WTC11 (cell line): Measurements from ENCODE around the gene DSTYK. TPM values are rescaled to one million over a fixed set of nuclear protein-coding genes. Genes with fewer than 3 reads are reported as not detected.

Experiments used
- ATAC-seq: fragments of 200-7000 bp; cut with Tn5 transposase; 2 replicates; pipeline ENCODE4 v1.10.0; 2021; ENCODE audit warnings: mild to moderate bottlenecking, moderate library complexity
- CTCF ChIA-PET: fragments of 300-600 bp; sonication (Branson Sonifier 250); formaldehyde crosslinking; loops from one replicate; lab custom pipeline; 2021; ENCODE audit warnings: antibody characterized with exemption; lab: Charles Lee
- POLR2A ChIA-PET: fragments of 350-600 bp; sonication (Branson Sonifier 250); formaldehyde crosslinking; loops from one replicate; lab custom pipeline; 2021; ENCODE audit warnings: antibody characterized with exemption; lab: Charles Lee
- DNase-seq: peaks from one replicate; pipeline ENCODE4 v3.0.0; 2021; ENCODE audit warnings: low spot score
- H3K27ac Mint-ChIP-seq: 2 replicates; pipeline ENCODE4 v1.8.0; 2021; ENCODE audit warnings: mixed read lengths
- H3K27me3 Mint-ChIP-seq: 2 replicates; pipeline ENCODE4 v1.8.0; 2021; ENCODE audit warnings: low read depth, mild to moderate bottlenecking, moderate library complexity, mixed read lengths
- H3K36me3 Mint-ChIP-seq: 2 replicates; pipeline ENCODE4 v1.8.0; 2021; ENCODE audit warnings: mixed read lengths
- H3K4me1 Mint-ChIP-seq: 2 replicates; pipeline ENCODE4 v1.8.0; 2022; ENCODE audit warnings: mixed read lengths
- H3K4me3 Mint-ChIP-seq: 2 replicates; pipeline ENCODE4 v1.8.0; 2021; ENCODE audit warnings: mild to moderate bottlenecking, moderate library complexity, mixed read lengths
- H3K9me3 Mint-ChIP-seq: 2 replicates; pipeline ENCODE4 v1.8.0; 2021; ENCODE audit warnings: mixed read lengths
- AR ChIP-seq: fragments of 250-450 bp; sonication (Bioruptor Pico); IDR thresholded peaks from 2 replicates; pipeline ENCODE4 v1.9.0; 2021; ENCODE audit warnings: mild to moderate bottlenecking
- CTCF ChIP-seq: fragments of 200-600 bp; IDR thresholded peaks from 2 replicates; pipeline ENCODE4 v1.8.0; 2022; ENCODE audit warnings: antibody characterized with exemption
- EMX1 ChIP-seq: fragments of 250-450 bp; sonication (Bioruptor Pico); IDR thresholded peaks from 2 replicates; pipeline ENCODE4 v1.8.0; 2021; ENCODE audit warnings: mild to moderate bottlenecking
- FOXJ3 ChIP-seq: sonication (generic); formaldehyde crosslinking; IDR thresholded peaks from 2 replicates; pipeline ENCODE4 v1.9.0; 2021; ENCODE audit warnings: missing genetic modification reagents, mild to moderate bottlenecking, borderline replicate concordance
- FOXK1 ChIP-seq: sonication (generic); formaldehyde crosslinking; IDR thresholded peaks from 2 replicates; pipeline ENCODE4 v1.8.0; 2022; ENCODE audit warnings: mild to moderate bottlenecking, moderate library complexity, missing genetic modification reagents
- GABPB1 ChIP-seq: sonication (generic); formaldehyde crosslinking; IDR thresholded peaks from 2 replicates; pipeline ENCODE4 v1.8.1; 2023; ENCODE audit warnings: mild to moderate bottlenecking, missing genetic modification reagents
- GTF2I ChIP-seq: fragments of 250-450 bp; sonication (Bioruptor Pico); conservative IDR thresholded peaks from 2 replicates; pipeline ENCODE4 v1.4.0; 2021; ENCODE audit warnings: mild to moderate bottlenecking
- IRF1 ChIP-seq: sonication (generic); formaldehyde crosslinking; IDR thresholded peaks from 2 replicates; pipeline ENCODE4 v1.8.0; 2023; ENCODE audit warnings: missing genetic modification reagents
- JAZF1 ChIP-seq: fragments of 250-450 bp; sonication (Bioruptor Pico); IDR thresholded peaks from 2 replicates; pipeline ENCODE4 v1.9.0; 2021; ENCODE audit warnings: moderate library complexity, mild to moderate bottlenecking, inconsistent platforms
- JUN ChIP-seq: sonication (generic); formaldehyde crosslinking; IDR thresholded peaks from 2 replicates; pipeline ENCODE4 v1.8.0; 2023; ENCODE audit warnings: mild to moderate bottlenecking, missing genetic modification reagents
- MYBL2 ChIP-seq: sonication (generic); formaldehyde crosslinking; IDR thresholded peaks from 2 replicates; pipeline ENCODE4 v1.8.1; 2023; ENCODE audit warnings: mild to moderate bottlenecking, moderate library complexity, missing genetic modification reagents
- NFATC4 ChIP-seq: fragments of 250-450 bp; sonication (Bioruptor Pico); IDR thresholded peaks from 2 replicates; pipeline ENCODE4 v1.9.0; 2021; ENCODE audit warnings: mild to moderate bottlenecking
- NFYB ChIP-seq: sonication (generic); formaldehyde crosslinking; conservative IDR thresholded peaks from 2 replicates; pipeline ENCODE4 v1.8.0; 2022; ENCODE audit warnings: low read depth, missing genetic modification reagents
- NR3C1 ChIP-seq: sonication (generic); formaldehyde crosslinking; conservative IDR thresholded peaks from 2 replicates; pipeline ENCODE4 v1.8.1; 2023; ENCODE audit warnings: low read depth, mild to moderate bottlenecking, missing genetic modification reagents
- PRRX2 ChIP-seq: fragments of 250-450 bp; sonication (Bioruptor Pico); IDR thresholded peaks from 2 replicates; pipeline ENCODE4 v1.8.0; 2021; ENCODE audit warnings: mild to moderate bottlenecking
- RELA ChIP-seq: sonication (generic); formaldehyde crosslinking; IDR thresholded peaks from 2 replicates; pipeline ENCODE4 v1.8.1; 2022; ENCODE audit warnings: missing genetic modification reagents, mild to moderate bottlenecking, borderline replicate concordance
- SOX15 ChIP-seq: fragments of 250-450 bp; sonication (Bioruptor Pico); IDR thresholded peaks from 2 replicates; pipeline ENCODE4 v1.9.0; 2021; ENCODE audit warnings: mild to moderate bottlenecking
- TCF7 ChIP-seq: sonication (generic); formaldehyde crosslinking; IDR thresholded peaks from 2 replicates; pipeline ENCODE4 v1.8.0; 2022; ENCODE audit warnings: mild to moderate bottlenecking, low read depth, missing genetic modification reagents, moderate library complexity
- ZBTB43 ChIP-seq: sonication (generic); formaldehyde crosslinking; IDR thresholded peaks from 2 replicates; pipeline ENCODE4 v1.8.1; 2023; ENCODE audit warnings: mild to moderate bottlenecking, missing genetic modification reagents
- ZNF671 ChIP-seq: fragments of 250-450 bp; sonication (Bioruptor Pico); IDR thresholded peaks from 2 replicates; pipeline ENCODE4 v1.8.0; 2021; ENCODE audit warnings: mild to moderate bottlenecking
- ZSCAN18 ChIP-seq: fragments of 250-450 bp; sonication (Bioruptor Pico); IDR thresholded peaks from 2 replicates; pipeline ENCODE4 v2.1.2; 2022; ENCODE audit warnings: mild to moderate bottlenecking, moderate library complexity
- total RNA-seq: library from RNA; stranded (reverse); gene quantifications from 3 replicates; pipeline ENCODE4 v1.2.3, GENCODE V29; 2021

The DSTYK gene
- total RNA-seq, 1 experiment from 2014 or later, result 11.6 TPM

- no peak for TF ChIP-seq JUN
- no peak for TF ChIP-seq FOXK1 (CRISPR knock-in tag)
- TF ChIP-seq FOXJ3 (CRISPR knock-in tag), result no peak
- no peak for TF ChIP-seq SOX15
- TF ChIP-seq JAZF1 (CRISPR knock-in tag), result no peak
- TF ChIP-seq GTF2I, result no peak
- no peak for TF ChIP-seq ZNF671 (CRISPR knock-in tag)
- no peak for TF ChIP-seq AR (CRISPR knock-in tag)
- no peak for TF ChIP-seq ZSCAN18 (CRISPR knock-in tag)
- TF ChIP-seq EMX1 (CRISPR knock-in tag), result no peak
- TF ChIP-seq RELA (CRISPR knock-in tag), result no peak
- TF ChIP-seq TCF7 (CRISPR knock-in tag), result no peak
- no peak for TF ChIP-seq NFATC4 (CRISPR knock-in tag)
- TF ChIP-seq PRRX2 (CRISPR knock-in tag), result no peak
- no peak overlapping the region for H3K27ac Mint-ChIP-seq
- no peaks in the 10 kb centered on the region for H3K36me3 Mint-ChIP-seq
- ChIA-PET POLR2A (interaction anchor here (0.8 kb wide), 1 partner anchor 125 kb away, joined by 3 read pairs; no protein-coding TSS in a partner anchor), CTCF (interaction anchor here (4.9 kb wide), 1 partner anchor 11 kb away, joined by 32 read pairs; the partner anchor contains the start of gene TMCC2)
- no peaks in the 10 kb centered on the region for H3K27me3 Mint-ChIP-seq
- no peak overlapping the region for H3K4me3 Mint-ChIP-seq
- H3K9me3 Mint-ChIP-seq, result no peaks in the 10 kb centered on the region
- DNase-seq, result no peak
- no peak for ATAC-seq
- peaks cover 9% of the 10 kb centered on the region for H3K4me1 Mint-ChIP-seq
These were observed 28.6 kb upstream of the DSTYK start for GRCh38 chr1:205240118-205240517.

- no peak for DNase-seq
- CTCF ChIA-PET, result interaction anchor here (0.8 to 4.9 kb wide), 3 partner anchors 10 to 178 kb away, joined by 3 to 32 read pairs (median 4); partner anchors contain the start of gene TMCC2
- ATAC-seq, result no peak
These were observed 27.6 kb upstream of the DSTYK start for GRCh38 chr1:205239078-205239477.

More at GRCh38 chr1:205239078-205239477, 27.6 kb upstream of the DSTYK start:
- Mint-ChIP-seq H3K9me3 (no peaks in the 10 kb centered on the region), H3K36me3 (no peaks in the 10 kb centered on the region), H3K27me3 (no peaks in the 10 kb centered on the region), H3K4me3 (no peak overlapping the region), H3K4me1 (peaks cover 9% of the 10 kb centered on the region), H3K27ac (no peak overlapping the region)
- POLR2A ChIA-PET, result no interaction called here
- TF ChIP-seq CTCF (no peak), MYBL2 (CRISPR knock-in tag) (no peak), IRF1 (CRISPR knock-in tag) (no peak), ZNF671 (CRISPR knock-in tag) (no peak), NR3C1 (CRISPR knock-in tag) (no peak), ZBTB43 (no peak), GABPB1 (CRISPR knock-in tag) (no peak), NFYB (CRISPR knock-in tag) (no peak), RELA (CRISPR knock-in tag) (no peak)
